ENCODE measurements around the gene SNTG2.

Gene SNTG2

DNA sequence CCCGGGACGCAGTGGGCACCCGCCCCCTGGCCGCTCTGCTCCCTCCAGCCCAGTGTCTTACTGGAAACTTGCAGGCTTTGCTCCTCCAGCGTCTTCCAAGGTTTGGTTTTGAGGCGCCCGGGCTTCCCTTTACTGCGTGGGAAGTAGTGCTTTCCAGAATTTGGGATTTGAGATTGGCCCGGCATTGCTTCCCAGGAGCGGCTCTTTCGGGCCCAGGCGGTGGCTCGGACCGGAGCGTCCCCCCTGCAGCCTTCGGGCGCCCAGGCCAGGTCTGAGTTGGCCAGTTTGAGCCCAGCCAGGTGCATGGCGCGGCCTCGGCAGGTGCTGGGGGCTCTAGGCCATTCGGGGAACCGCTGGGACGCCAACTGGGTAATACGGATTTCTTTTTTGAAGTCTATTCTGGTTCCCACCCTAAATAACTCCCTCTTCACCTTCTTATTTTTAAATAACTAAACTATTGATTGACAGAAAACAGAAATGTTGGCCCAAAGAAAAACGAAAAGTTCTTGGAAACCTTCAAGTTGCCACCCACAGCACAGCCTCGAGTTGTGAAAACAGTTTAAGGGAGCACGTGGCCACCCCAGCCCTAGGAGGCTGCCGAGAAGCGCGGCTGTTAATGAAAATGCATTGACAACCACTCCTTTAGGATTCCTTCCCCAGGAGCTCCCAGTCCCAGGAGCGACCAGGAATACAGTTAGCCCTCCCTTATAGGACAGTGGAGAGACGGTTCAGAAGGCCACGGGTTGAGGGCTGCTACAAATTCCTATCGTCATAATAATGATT lies 766 bp downstream of the SNTG2 start:
- no peak for DNase-seq (ENCODE audit: low read depth, low spot score)

DNA sequence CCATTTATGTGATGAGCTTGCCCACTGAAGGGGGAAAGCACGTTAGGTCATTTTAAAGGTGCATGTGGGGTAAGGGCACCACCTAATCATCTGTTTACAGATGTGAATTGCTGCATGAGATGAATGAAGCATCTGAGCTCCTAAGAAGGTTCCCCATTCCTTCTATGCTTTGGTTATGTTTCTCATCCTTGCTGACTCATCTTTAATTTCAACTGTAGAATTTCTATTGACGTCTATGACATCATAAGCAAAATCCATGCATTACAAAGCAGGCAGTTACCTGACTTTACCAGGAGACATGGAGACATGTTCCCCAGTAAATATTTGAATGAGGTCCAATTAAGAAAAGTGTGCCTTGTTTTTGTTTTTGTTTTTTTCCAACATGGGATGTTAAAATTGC lies 2.8 kb downstream of the SNTG2 start:
- DNase-seq (ENCODE audit: low read depth, low spot score) = no peak

DNA sequence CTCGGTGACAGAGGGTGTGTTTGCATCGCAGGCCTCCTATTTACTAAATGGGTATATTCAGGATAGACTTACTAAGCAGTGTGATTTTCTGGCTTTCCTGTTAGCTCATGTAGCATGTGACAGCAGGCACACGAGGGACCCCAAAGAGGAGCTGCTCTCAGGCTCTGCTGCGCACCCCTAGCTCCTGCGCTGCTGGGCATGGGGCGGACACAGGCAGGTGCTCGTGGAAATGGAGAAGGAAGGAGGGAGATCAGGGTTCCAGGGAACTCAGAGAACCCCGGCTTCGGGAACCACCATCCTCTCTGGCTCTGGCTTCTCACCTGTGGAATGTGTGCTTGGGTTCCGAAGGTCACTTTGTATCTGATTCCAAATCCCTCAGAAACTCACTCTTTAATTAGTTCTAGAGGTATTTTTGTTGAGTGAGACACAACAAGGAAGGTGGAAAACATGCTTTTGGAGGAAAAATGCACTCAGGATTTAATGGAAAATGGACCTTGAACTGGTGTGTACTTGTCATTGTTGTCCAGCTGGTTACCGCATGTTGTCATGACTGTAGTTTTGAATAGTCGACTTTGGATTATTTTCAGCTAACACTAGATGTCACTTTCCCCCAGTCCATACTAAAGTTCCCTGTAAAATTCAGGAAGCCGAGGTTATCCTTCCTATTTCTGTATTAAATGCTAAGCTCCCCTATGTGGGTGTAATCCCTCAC lies 3.5 kb downstream of the SNTG2 start:
- no peak for DNase-seq (ENCODE audit: low read depth, low spot score)

DNA sequence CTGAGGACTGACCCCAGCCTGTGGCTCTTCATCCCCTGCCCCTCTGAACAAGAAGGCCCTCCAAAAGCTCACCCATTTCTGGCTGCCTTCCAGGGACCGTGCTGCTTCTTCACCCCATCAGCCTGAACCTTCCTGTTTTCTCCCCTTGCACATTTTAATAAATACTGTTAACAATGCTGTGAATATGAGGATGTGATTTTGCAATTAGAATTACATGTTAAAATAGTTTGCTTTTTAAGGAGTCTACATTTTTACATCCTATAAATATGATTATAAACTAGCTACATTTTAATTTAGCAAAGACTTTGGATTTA lies 4.0 kb downstream of the SNTG2 start:
- no peak for DNase-seq (ENCODE audit: low read depth, low spot score)

DNA sequence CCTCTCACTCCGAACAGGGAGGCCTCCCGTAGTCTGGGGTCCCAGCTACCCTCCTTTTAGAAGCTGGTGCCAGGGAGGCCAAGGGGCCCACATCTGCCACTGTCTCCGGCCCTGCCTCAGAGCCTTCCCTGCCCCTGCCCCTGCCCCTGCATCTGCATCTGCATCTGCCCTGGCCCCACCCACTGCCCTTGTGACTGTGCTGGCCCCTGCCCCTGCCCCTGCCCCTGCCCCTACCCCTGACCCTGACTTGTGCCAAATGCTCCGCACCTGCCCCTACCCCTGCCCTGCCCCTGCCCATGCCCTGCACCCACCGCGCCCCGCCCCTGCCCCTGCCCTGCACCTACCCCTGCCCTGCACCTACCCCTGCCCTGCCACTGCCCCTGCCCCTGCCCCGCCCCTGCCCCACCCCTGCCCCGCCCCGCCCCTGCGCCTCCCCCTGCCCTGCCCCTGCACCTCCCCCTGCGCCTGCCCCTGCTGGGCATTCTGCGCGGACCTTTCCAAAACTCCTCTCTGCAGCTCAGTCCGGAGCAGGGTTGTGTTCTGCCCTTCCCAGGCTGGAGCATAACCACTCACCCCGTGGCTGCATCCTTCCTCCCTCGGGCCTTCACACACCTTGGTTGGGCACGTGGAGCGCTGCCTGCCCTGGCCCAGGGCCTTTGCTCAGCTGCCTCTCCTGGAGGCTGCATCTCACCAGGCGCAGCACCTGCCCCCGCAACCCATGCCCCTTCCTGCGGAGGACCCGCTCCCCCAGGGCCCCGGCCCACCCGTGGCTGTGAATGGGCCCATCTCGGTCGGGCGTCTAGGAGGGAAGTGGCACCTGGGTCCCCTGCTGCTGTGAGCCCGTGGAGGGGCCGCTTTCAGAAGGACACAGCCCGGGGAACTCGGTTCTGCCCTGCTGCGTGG lies 5.4 kb downstream of the SNTG2 start:
- no peak for DNase-seq (ENCODE audit: low read depth, low spot score)

DNA sequence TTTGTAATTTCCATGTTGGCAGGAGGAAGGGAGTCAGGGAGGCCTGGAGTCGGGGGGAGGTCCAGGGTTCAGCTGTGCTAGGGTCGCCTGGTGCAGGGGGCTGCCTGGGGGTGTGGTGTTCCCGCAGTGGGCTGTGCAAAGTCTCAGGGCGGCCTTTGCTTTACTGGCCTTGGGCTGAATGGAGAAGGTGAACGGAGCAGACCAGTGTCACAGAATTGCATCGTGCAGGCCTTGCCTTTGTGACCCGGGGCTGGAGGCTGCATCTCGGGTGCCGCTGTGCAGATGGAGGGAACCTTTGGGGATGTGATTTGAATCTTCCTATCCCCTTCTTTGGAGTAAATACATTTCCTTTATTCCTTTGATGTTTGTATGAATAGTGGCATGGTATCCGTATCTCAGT lies 8.8 kb downstream of the SNTG2 start:
- DNase-seq (ENCODE audit: low read depth, low spot score) = no peak

DNA sequence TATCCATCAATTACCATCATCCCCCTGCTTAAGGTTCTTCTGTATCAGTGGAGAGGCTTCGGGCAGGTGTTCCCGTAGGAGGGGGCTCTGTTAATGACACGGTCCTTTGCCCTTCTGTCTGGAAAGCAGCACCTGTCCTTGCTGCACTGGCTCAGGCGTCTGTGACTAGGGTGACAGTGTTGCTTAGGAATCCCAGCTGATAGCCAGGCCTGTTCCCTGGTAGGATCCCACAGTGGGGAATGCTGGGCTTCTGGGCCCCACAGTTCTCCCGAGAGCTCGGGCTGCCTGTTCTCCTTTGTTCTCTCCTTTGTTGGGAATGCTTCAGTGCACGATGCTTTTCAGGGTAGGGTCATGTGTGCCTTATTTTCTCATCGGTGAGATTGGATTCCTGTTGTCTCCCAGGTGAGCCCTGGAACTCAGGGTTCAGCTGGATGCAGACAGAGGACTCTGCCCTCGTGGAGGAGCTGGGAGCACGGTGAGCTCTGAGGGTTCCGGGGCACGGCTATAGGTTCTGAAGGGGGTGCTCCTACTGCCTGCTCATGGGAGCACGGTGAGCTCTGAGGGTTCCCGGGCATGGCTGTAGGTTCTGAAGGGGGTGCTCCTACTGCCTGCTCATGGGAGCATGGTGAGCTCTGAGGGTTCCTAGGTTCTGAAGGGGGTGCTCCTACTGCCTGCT lies 9.6 kb downstream of the SNTG2 start:
- DNase-seq (ENCODE audit: low read depth, low spot score) = no peak

DNA sequence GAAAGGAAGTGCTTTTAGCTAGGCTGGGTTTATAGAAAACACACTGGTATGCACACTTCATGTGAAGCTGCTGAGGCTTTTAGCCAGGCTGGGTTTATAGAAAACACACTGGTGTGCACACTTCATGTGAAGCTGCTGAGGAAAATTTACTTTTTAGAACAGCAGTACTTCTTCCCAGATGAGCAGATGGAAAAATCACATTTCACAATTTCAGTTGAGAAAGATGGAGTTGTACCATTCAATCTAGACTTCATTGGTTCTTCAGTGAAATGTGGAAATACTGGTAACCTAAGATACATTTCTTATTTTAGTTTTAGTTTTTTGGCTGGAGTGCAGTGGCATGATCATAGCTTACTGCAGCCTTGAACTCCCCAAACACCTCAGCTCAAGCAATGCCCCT lies 11.1 kb downstream of the SNTG2 start:
- no peak for DNase-seq (ENCODE audit: low read depth, low spot score)

DNA sequence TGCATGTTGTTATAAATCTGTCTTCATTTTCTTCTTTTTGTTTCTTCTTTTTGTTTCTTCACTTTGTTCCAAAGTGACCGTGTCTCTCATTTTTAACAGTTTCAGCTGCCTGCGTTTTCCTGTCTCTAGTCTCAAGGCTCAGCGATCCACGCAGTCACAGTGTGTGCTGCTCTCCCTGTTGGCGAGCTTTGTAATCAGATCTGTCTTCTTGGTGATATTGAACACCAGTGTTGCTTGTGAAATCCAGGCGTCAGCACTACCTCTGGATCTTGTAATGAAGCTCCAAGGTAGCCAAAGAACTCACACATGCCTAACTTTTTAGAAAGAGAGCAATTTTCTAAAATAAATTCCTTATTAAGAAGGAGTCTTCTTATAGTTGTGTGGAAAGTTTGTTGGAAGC lies 13.2 kb downstream of the SNTG2 start:
- DNase-seq (ENCODE audit: low read depth, low spot score) = no peak

DNA sequence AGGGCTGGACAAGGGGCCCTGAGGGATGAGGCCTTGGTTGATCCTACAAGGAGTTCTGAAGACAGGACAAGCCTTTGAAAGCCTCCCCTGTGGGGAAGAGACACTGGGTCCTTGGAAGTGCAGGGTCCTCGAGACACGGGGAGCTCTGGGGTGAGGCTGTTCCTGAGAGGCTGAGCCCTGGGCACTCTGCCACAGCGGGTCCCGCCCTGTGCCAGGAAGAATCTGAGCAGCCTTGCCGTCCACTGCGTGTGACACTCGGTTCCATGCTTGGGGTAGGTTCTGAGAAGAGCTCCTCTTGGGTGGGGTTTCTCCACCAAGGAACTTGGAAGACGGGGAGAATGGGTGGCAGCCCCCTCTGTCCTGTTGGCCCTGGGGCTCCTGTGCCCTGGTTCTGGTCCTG lies 13.9 kb downstream of the SNTG2 start:
- no peak for DNase-seq (ENCODE audit: low read depth, low spot score)

DNA sequence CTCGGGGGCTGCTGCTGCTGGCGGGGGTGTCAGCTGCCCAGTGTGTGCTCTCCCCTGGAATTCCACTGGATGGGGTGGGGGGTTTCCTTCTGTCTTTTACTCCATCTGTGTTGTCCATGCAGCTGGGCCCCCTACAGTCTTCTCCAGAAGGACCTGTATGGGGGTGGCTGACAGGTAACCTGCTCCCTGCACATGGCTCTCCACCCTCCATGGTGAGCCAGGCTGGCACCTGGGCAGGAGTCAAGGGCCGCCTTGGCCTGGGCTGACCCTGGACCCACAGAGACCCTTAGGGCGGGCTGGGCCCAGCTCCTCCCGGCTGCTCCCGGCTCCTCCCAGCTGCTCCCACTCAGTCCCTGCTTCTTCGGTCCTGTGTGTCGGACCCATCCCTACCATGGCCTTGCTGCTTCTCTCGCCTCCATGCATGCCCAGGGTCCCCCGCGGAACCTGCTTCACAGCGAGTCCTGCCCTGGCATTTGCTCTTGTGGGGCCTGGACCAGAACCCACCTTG lies 15.0 kb downstream of the SNTG2 start:
- no peak for DNase-seq (ENCODE audit: low read depth, low spot score)

DNA sequence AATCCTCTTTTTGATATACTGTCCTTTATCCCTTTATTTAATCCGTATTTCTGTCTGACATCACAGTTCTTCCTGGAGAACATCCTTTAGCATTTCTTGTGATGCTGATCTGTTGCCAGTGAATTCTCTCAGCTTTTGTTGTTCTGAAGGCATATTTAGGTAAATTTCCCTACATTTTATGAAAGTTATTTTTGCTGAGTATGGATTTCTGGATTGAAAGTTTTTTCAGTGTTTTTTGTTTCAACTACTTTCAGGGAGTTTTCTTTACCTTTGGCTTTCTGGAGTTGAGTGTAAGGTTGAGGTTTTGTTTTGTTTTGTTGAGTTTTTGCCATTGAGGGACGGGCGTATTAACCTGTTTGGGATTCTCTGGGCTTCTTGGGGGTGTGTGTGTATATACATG lies 22.5 kb downstream of the SNTG2 start:
- no peak for DNase-seq (ENCODE audit: low read depth, low spot score)

DNA sequence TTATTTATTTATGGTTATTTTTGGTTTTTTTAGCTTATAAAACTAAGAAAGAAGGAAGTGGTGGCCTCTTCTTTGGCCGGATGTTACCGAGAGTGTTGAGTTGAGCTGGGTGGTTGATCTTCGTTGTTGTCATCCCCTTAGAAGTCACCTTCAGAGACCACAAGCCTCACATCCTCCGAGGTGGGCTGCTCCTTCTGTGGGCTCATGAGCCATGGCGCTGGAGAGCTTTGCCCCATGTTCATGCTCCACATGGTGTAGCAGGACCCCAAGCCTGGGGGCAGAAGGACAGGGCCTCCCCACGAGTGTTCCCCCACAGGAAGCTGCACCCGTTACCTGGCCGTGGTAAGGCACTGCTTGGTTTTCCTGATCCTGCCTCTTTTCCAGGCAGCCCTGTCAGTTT lies 23.4 kb downstream of the SNTG2 start:
- DNase-seq (ENCODE audit: low read depth, low spot score) = no peak

DNA sequence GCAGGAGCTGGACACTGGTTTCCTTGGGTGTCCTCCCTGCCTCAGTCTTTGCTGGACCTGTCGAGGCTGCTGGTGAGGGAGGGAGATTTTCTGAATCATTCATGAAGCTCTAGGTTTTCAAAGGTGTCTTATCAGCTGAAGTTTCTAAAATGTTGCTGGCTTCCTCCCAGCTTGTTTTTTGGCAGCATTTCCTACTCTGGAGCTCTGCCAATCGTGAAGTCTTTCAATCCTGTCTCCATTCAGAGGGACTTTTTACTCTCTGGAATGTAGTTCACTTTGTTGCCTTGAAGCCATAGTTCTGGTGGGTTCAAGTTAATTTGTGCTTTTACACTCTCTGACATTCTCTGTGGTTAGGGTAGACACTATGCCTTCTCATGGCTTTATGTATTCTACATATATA lies 23.9 kb downstream of the SNTG2 start:
- no peak for DNase-seq (ENCODE audit: low read depth, low spot score)

DNA sequence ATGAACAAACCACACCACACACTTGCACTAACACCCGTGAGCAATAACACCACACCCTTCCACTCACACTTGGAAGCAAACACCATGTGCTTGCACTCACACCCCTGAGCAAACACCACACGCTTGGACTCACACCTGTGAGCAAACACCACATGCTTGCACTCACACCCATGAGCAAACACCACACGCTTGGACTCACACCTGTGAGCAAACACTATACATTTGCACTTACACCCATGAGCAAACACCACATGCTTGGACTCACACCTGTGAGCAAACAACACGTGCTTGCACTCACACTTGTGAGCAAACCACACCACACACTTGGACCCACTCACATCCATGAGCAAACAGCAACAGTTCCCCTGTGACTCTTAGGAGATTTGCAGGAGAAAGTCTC lies 24.4 kb downstream of the SNTG2 start:
- no peak for DNase-seq (ENCODE audit: low read depth, low spot score)

DNA sequence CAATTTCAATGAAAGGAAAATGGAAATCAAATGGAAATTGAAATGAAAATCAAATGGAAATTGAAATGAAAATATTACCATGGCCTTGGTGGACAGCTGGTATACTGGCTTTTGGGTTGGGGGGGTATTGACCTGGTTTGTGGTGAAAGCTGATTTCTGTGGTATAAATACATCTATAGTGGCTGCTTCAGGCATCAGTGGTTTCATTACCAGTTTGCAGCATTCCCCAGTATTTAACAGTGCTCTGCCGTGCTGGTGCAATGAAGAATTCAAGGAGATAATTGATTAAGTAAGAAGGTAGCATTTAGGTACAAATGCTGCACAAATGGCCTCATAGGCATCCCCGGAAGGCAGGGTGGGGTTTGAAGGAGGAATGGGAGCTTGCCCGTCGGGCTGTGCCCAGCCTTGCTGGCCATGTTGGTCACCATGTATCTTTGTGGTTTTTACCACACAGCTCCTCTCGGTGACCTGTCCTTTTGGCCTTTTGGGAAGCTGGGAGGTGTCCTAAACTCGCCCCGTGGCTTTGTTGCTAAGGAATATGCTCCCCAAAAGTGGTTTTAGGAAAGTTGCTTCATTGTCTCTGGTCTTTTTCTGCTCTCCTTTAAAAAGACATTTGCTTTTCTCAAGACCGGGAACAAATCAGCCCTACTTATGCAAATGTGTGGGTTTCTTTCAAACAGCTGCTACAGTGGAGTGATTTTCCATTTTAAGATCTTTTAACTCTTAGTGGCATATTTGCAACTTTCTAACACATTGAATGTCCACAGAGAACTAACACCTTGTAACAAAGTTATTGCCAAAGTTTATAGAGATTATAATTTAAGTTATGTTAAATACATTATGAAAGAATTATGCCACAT lies 28.6 kb downstream of the SNTG2 start:
- DNase-seq (ENCODE audit: low read depth, low spot score) = no peak

DNA sequence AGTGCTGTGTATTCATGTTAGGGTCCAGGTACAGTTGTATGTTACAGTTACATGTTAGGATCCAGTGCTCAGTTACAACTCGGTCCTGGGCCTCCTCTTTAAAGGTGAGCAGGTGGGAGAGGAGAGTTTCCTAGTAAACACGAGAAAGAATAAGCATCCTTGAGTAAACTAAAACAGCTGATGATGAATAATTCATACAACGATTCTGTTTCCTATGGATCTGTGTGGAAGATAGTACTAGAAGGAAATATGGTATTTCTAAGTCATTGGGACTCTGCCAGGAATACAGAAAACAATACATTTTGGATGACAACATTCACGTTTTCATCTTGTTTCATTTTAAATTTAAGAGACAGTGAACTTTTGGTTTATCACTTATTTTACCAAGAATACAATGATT lies 29.5 kb downstream of the SNTG2 start:
- no peak for DNase-seq (ENCODE audit: low read depth, low spot score)

DNA sequence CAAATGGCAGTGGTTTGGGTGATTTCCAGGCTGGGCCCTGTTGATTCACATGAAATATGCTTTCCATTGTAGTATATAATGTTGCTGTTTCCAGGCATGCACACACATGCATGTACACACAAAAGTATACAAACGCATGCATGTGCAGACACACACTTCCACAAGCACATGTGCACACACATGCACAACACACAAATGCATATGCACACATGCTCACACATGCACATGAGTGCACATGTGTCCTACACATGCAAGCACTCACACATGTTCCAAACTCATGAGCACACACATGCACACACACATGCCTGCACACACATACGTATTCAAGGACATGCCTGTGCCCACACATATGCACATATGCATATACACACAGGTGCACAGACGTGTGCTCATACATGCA lies 30.6 kb downstream of the SNTG2 start:
- no peak for DNase-seq (ENCODE audit: low read depth, low spot score)

DNA sequence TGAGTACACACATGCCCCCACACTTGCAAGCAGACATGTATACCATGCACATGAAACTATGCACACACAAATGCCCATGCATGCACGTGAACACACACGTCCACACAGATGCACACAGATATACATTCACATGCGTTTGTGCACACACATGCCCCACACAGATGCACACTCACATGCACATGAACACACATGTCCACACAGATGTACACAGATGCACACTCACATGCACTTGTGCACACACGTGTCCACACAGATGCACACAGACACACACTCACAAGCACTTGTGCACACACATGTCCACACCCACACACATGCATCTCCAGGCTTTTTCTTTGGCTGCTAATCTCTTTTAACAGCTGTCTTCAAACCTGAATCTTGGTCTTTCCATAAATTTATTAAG lies 31.1 kb downstream of the SNTG2 start:
- DNase-seq (ENCODE audit: low read depth, low spot score) = no peak

DNA sequence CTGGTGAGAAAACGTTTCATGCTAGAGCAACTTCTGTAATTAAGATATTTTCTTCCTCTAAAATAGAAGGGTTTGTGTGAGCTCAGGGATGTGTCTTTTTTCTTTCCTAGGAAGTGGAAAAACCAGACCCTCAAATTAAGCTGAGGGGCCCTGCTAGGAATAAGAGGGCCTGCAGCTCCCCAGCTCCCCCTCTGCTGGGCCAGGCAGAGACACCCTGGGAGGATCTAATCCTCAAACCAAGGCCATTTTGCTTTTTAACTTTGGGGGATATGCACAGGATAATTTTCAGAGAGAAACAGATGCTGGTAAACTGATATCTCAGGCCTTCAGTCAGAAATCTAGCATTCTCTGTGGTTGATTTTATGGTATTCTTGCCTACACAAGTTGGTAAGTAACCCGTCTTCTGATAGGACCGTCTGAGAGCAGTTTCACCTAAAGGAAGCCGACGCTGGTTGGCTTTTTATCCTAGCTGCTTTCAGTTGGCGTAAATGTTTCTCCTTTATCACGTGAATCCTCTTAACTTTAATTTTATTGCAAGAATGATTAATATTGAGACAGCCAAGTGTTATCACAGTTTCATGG lies 34.8 kb downstream of the SNTG2 start:
- no peak for DNase-seq (ENCODE audit: low read depth, low spot score)

DNA sequence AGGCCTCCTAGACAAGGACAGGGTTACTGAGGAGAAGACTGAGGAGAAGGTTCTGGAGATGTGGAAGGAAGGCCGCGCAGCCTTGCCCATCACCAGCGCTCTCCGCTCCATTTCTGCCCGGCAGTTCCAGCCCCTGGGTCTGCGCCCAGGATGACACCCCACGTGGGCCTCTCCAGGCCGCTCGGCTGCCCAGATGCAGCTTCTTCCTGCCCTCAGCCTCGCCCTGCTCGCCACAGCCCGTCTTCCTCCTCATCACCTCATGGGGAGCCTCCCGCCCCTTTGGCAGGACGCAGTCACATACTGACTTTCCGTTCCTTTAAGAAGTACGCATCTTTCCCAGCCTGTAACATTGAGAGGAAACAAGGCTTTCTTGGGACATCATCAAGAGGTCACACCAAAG lies 37.1 kb downstream of the SNTG2 start:
- no peak for DNase-seq (ENCODE audit: low read depth, low spot score)

All from activated naive CD8-positive, alpha-beta T cell treated with anti-CD3 and anti-CD28 coated beads, Interleukin-2, amount 50 U/mL, for 16 hours (primary cell).